Measurements from ENCODE around the gene SEC24D.

SEC24D gene

DNA sequence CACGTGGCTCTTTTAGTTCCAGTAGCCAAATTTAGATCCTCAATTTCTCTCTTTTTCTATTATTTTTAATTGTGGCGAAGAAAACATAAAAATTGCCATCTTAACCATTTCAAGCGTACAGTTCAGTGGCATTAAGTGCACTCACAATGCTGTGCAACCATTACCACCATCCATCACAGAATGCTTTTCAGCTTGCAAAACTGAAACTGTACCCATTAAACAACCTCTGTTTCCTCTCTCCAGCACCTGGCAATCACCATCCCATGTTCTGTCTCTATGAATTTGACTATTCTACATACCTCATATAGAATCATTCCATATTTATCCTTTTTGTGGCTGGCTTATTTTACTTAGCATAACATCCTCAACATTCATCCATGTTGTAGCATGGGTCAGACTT lies 75.8 kb downstream of the SEC24D start:
- DNase-seq (ENCODE audit: low spot score), result no peak
- TF ChIP-seq, protein P1, sequence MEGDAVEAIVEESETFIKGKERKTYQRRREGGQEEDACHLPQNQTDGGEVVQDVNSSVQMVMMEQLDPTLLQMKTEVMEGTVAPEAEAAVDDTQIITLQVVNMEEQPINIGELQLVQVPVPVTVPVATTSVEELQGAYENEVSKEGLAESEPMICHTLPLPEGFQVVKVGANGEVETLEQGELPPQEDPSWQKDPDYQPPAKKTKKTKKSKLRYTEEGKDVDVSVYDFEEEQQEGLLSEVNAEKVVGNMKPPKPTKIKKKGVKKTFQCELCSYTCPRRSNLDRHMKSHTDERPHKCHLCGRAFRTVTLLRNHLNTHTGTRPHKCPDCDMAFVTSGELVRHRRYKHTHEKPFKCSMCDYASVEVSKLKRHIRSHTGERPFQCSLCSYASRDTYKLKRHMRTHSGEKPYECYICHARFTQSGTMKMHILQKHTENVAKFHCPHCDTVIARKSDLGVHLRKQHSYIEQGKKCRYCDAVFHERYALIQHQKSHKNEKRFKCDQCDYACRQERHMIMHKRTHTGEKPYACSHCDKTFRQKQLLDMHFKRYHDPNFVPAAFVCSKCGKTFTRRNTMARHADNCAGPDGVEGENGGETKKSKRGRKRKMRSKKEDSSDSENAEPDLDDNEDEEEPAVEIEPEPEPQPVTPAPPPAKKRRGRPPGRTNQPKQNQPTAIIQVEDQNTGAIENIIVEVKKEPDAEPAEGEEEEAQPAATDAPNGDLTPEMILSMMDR (IDR thresholded peaks at IDR 0.05; ENCODE audit: extremely low read depth, missing control alignments), result no peak

DNA sequence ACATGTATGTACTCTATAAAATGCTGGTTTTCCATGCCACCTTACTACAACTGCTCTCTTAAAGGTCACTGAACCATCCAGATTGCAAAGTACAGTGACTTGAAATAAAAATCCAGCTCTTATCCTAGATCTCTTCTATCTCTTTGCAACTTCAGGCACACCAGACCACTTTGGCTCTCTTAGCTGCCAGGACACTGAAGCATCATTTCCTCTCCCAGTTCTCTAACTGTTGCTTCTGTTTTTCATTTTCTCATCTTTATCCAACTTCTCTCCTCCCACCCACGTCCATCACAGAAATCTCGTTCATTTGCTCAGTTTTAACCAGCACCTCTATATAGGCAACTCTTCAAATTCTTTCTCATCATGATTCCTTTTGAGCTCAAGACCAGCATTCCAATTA lies 76.4 kb downstream of the SEC24D start:
- DNase-seq (ENCODE audit: low spot score), result no peak
- TF ChIP-seq, protein P1 (IDR thresholded peaks at IDR 0.05; ENCODE audit: extremely low read depth, missing control alignments), result no peak

- TF ChIP-seq, protein P1 (IDR thresholded peaks at IDR 0.05; ENCODE audit: extremely low read depth, missing control alignments), result no peak
- no peak for DNase-seq (ENCODE audit: low spot score)
Observed at GRCh38 chr4:118758293-118758692, 77.6 kb downstream of the SEC24D start.

DNA sequence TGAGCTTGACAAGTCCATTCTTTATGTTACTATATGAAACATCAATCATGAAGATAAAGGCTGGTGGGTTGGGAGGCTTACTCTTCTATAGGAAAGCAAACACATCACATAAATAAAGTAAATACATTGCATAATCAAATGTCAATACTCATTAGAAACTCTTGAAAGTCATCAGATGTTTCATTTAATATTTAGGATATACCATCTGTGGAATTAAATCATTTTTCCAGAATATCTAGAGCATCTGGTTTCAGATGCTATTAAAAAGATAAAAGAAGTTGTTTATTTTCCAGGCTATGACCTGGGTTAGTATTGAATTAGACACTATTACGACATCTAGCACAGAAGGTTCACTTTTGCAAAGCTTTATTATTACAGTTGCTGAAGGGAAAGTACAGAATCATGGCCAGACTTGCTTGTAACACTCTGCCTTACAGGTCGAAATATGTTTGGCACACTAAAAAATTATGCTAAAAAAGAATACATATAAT lies 78.1 kb downstream of the SEC24D start:
- no peak for DNase-seq (ENCODE audit: low spot score)
- TF ChIP-seq, protein P1 (IDR thresholded peaks at IDR 0.05; ENCODE audit: extremely low read depth, missing control alignments), result no peak

- TF ChIP-seq, protein P1 (IDR thresholded peaks at IDR 0.05; ENCODE audit: extremely low read depth, missing control alignments), result no peak
- DNase-seq (ENCODE audit: low spot score), result no peak
Observed at GRCh38 chr4:118756958-118757357, 79.0 kb downstream of the SEC24D start.

DNA sequence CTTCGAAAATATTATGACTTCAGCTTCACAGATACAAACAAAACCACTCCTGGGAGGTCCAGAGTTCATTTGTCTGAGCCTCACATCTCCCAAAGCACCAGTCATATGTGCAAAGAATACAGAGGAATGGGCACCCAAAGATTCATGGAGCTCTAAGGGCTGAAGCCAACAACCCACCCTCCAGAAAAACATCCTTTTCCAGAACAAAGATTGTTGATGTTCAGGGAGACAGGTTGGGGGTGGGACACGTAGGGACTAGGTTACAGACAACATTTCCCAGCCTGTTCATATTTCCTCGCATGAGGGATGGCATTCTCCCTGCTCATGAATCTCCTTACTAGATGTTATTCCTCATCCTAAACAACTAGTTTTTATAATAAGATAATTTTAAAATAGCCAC lies 79.5 kb downstream of the SEC24D start:
- TF ChIP-seq, protein P1 (IDR thresholded peaks at IDR 0.05; ENCODE audit: extremely low read depth, missing control alignments), result no peak
- no peak for DNase-seq (ENCODE audit: low spot score)

DNA sequence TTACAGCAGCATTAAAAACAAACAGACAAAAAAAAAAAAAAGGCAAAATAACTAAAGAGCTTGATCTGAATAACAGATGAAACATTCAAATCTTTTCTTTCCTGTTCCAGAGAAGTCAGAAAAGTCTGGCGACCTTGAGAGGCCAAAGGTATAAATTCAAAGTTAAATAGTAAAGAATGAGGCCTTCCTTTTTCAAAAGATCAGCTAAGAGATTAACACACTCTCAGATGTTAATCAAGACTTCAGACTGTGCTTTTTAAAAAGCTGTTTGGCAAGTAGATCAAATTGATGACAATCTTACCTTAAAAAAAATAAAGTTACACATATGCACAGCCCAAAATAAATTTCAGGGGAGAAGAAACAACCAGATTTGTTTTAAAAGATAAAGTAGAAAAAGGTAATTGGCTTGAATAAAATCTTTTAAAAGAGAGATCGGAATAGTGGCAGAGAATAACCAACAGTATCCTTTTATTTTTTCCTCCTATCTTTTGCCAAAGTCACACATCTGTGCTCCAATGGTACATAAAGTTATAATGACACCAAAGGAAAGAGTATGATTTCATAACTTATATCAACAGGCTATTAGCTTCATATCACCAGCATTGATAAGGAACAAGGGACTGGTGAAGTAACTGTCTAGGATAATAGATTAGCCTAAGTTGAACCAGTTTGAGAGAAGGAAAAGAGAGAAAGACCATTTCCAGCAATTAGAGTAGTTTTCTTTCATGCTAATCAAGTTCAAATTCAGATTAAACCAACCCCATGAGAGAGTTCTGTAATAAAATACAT lies 80.3 kb downstream of the SEC24D start:
- DNase-seq (ENCODE audit: low spot score), result no peak
- TF ChIP-seq, protein P1 (IDR thresholded peaks at IDR 0.05; ENCODE audit: extremely low read depth, missing control alignments), result no peak
